ENCODE measurements around the gene MXD1.

MXD1 gene

DNA sequence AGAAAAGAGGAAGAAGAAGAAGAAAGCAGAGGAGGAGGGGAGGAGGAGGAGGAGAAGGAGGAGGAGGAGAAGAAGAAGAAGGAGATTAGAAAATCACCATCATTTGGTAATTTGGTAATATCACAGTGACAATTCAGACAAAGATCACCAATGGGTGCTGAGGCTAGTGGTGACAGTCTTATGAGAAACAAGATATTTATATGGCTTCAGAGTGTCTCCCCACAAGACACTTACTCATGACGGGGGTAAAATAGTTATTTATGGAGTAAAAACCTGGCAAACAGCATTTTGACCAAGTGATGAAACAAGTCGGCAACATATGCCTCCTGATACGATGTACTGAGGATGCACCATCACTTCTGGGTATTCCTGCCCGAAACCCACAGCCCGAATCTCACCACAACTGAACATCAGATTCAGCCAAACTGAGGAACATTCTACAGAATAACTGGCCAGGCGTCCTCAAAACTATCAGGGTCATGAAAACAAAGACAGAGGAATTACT is 41.6 kb downstream of the MXD1 start:
- no peak overlapping the region for H3K23ac ChIP-seq (ENCODE audit: low read depth, low read length, poor library complexity)
- H4K91ac ChIP-seq (ENCODE audit: low read depth, low read length, poor library complexity), result no peak overlapping the region
- H2AFZ ChIP-seq (ENCODE audit: low read length), result no peak overlapping the region
- H3K4me2 ChIP-seq (ENCODE audit: insufficient read depth, low read length, poor library complexity, severe bottlenecking), result no peak overlapping the region
- no peak overlapping the region for H3K4ac ChIP-seq (ENCODE audit: low read length)
- no peak overlapping the region for H4K8ac ChIP-seq (ENCODE audit: low read depth, low read length)
- H3K18ac ChIP-seq (ENCODE audit: low read length), result no peak overlapping the region
- no peak overlapping the region for H3K27ac ChIP-seq (replicated peaks; ENCODE audit: low read length)
- H3K4me1 ChIP-seq (ENCODE audit: control insufficient read depth in 2 of 2, insufficient read depth in 1 of 2, low read depth in 1 of 2, low read length in 2 of 2), result peaks cover 0 to 4% of the 10 kb centered on the region in 2 donors
- DNase-seq (ENCODE audit: low spot score), result no peak
- H2BK12ac ChIP-seq (ENCODE audit: low read length), result no peak overlapping the region
- H3K9me3 ChIP-seq (replicated peaks in 1 of 2; ENCODE audit: control insufficient read depth in 2 of 2, insufficient read depth in 1 of 2, low read depth in 1 of 2, low read length in 2 of 2), result no peaks in the 10 kb centered on the region
- WGBS, 2 donors (ENCODE audit: extremely low coverage in 2 of 2, insufficient read length in 2 of 2, insufficient replicate concordance in 1 of 2), result no CpG with 5 or more reads among the region's 6 CpGs
- no peak overlapping the region for H3K14ac ChIP-seq (ENCODE audit: low read length)
- no peak overlapping the region for H2BK15ac ChIP-seq (ENCODE audit: low read length)
- H3K27me3 ChIP-seq (ENCODE audit: control insufficient read depth in 3 of 3, insufficient read depth in 3 of 3, low read depth in 1 of 3, low read length in 3 of 3), result no peaks in the 10 kb centered on the region
- H2BK120ac ChIP-seq (ENCODE audit: low read depth, low read length), result no peak overlapping the region
- H2BK5ac ChIP-seq (ENCODE audit: low read length), result no peak overlapping the region
- H3K9ac ChIP-seq (ENCODE audit: low read depth, low read length, poor library complexity), result no peak overlapping the region
- H2AK5ac ChIP-seq (ENCODE audit: low read depth, low read length), result no peak overlapping the region
- H3K4me3 ChIP-seq (ENCODE audit: low read length in 2 of 2), result no peak overlapping the region
- H3K79me1 ChIP-seq (ENCODE audit: low read depth, low read length), result no peaks in the 10 kb centered on the region
- no peaks in the 10 kb centered on the region for H3K36me3 ChIP-seq (replicated peaks in 1 of 2; ENCODE audit: control insufficient read depth in 2 of 2, insufficient read depth in 2 of 2, low read length in 2 of 2)

- H3K4me2 ChIP-seq (ENCODE audit: insufficient read depth, low read length, poor library complexity, severe bottlenecking), result no peak overlapping the region
- no peak overlapping the region for H4K8ac ChIP-seq (ENCODE audit: low read depth, low read length)
- H2AK5ac ChIP-seq (ENCODE audit: low read depth, low read length), result no peak overlapping the region
- no peak overlapping the region for H3K4me3 ChIP-seq (ENCODE audit: low read length in 2 of 2)
- no peak overlapping the region for H3K9ac ChIP-seq (ENCODE audit: low read depth, low read length, poor library complexity)
- no peak overlapping the region for H2BK120ac ChIP-seq (ENCODE audit: low read depth, low read length)
- H3K4ac ChIP-seq (ENCODE audit: low read length), result no peak overlapping the region
- H3K36me3 ChIP-seq (replicated peaks in 1 of 2; ENCODE audit: control insufficient read depth in 2 of 2, insufficient read depth in 2 of 2, low read length in 2 of 2), result no peaks in the 10 kb centered on the region
- H2AFZ ChIP-seq (ENCODE audit: low read length), result no peak overlapping the region
- no peaks in the 10 kb centered on the region for H3K9me3 ChIP-seq (replicated peaks in 1 of 2; ENCODE audit: control insufficient read depth in 2 of 2, insufficient read depth in 1 of 2, low read depth in 1 of 2, low read length in 2 of 2)
- no peaks in the 10 kb centered on the region for H3K27me3 ChIP-seq (ENCODE audit: control insufficient read depth in 3 of 3, insufficient read depth in 3 of 3, low read depth in 1 of 3, low read length in 3 of 3)
- no peaks in the 10 kb centered on the region for H3K79me1 ChIP-seq (ENCODE audit: low read depth, low read length)
- peak overlapping the region; percentile 26 for H4K91ac ChIP-seq (ENCODE audit: low read depth, low read length, poor library complexity)
- H3K27ac ChIP-seq (replicated peaks; ENCODE audit: low read length), result no peak overlapping the region
- H2BK5ac ChIP-seq (ENCODE audit: low read length), result no peak overlapping the region
- no peak overlapping the region for H2BK12ac ChIP-seq (ENCODE audit: low read length)
- H3K14ac ChIP-seq (ENCODE audit: low read length), result no peak overlapping the region
- no peak overlapping the region for H3K23ac ChIP-seq (ENCODE audit: low read depth, low read length, poor library complexity)
- H2BK15ac ChIP-seq (ENCODE audit: low read length), result no peak overlapping the region
- H3K4me1 ChIP-seq (ENCODE audit: control insufficient read depth in 2 of 2, insufficient read depth in 1 of 2, low read depth in 1 of 2, low read length in 2 of 2), result peaks cover 0 to 2% of the 10 kb centered on the region in 2 donors
- WGBS, 2 donors (ENCODE audit: extremely low coverage in 2 of 2, insufficient read length in 2 of 2, insufficient replicate concordance in 1 of 2), result no CpG with 5 or more reads among the region's 8 CpGs
- no peak for DNase-seq (ENCODE audit: low spot score)
- H3K18ac ChIP-seq (ENCODE audit: low read length), result peak overlapping the region; percentile 59
Observed at GRCh38 chr2:69957965-69958364, 43.1 kb downstream of the MXD1 start.

- no peaks in the 10 kb centered on the region for H3K9me3 ChIP-seq (replicated peaks in 1 of 2; ENCODE audit: control insufficient read depth in 2 of 2, insufficient read depth in 1 of 2, low read depth in 1 of 2, low read length in 2 of 2)
- WGBS, 2 donors (ENCODE audit: extremely low coverage in 2 of 2, insufficient read length in 2 of 2, insufficient replicate concordance in 1 of 2), result no CpG with 5 or more reads among the region's 6 CpGs
- no peak overlapping the region for H3K4me2 ChIP-seq (ENCODE audit: insufficient read depth, low read length, poor library complexity, severe bottlenecking)
- H3K4me1 ChIP-seq (ENCODE audit: control insufficient read depth in 2 of 2, insufficient read depth in 1 of 2, low read depth in 1 of 2, low read length in 2 of 2), result peaks cover under 1 to 2% of the 10 kb centered on the region in 2 donors
- H3K18ac ChIP-seq (ENCODE audit: low read length), result no peak overlapping the region
- no peak overlapping the region for H2AFZ ChIP-seq (ENCODE audit: low read length)
- no peak overlapping the region for H2BK15ac ChIP-seq (ENCODE audit: low read length)
- H4K91ac ChIP-seq (ENCODE audit: low read depth, low read length, poor library complexity), result no peak overlapping the region
- H2BK120ac ChIP-seq (ENCODE audit: low read depth, low read length), result no peak overlapping the region
- no peak for DNase-seq (ENCODE audit: low spot score)
- H2AK5ac ChIP-seq (ENCODE audit: low read depth, low read length), result no peak overlapping the region
- no peak overlapping the region for H3K9ac ChIP-seq (ENCODE audit: low read depth, low read length, poor library complexity)
- H2BK12ac ChIP-seq (ENCODE audit: low read length), result no peak overlapping the region
- H3K36me3 ChIP-seq (replicated peaks in 1 of 2; ENCODE audit: control insufficient read depth in 2 of 2, insufficient read depth in 2 of 2, low read length in 2 of 2), result no peaks in the 10 kb centered on the region
- no peak overlapping the region for H3K14ac ChIP-seq (ENCODE audit: low read length)
- no peak overlapping the region for H3K23ac ChIP-seq (ENCODE audit: low read depth, low read length, poor library complexity)
- no peak overlapping the region for H3K4me3 ChIP-seq (ENCODE audit: low read length in 2 of 2)
- no peaks in the 10 kb centered on the region for H3K27me3 ChIP-seq (ENCODE audit: control insufficient read depth in 3 of 3, insufficient read depth in 3 of 3, low read depth in 1 of 3, low read length in 3 of 3)
- H3K79me1 ChIP-seq (ENCODE audit: low read depth, low read length), result no peaks in the 10 kb centered on the region
- no peak overlapping the region for H4K8ac ChIP-seq (ENCODE audit: low read depth, low read length)
- no peak overlapping the region for H3K27ac ChIP-seq (replicated peaks; ENCODE audit: low read length)
- H2BK5ac ChIP-seq (ENCODE audit: low read length), result peak overlapping the region; percentile 67
- no peak overlapping the region for H3K4ac ChIP-seq (ENCODE audit: low read length)
Observed at GRCh38 chr2:69958480-69958879, 43.6 kb downstream of the MXD1 start.

GRCh38 chr2:69959425-69959824 is 44.5 kb downstream of the MXD1 start:
- no peak overlapping the region for H2BK15ac ChIP-seq (ENCODE audit: low read length)
- H3K9me3 ChIP-seq (replicated peaks in 1 of 2; ENCODE audit: control insufficient read depth in 2 of 2, insufficient read depth in 1 of 2, low read depth in 1 of 2, low read length in 2 of 2), result no peaks in the 10 kb centered on the region
- H3K4me3 ChIP-seq (ENCODE audit: low read length in 2 of 2), result no peak overlapping the region
- no peak overlapping the region for H3K4ac ChIP-seq (ENCODE audit: low read length)
- H3K36me3 ChIP-seq (replicated peaks in 1 of 2; ENCODE audit: control insufficient read depth in 2 of 2, insufficient read depth in 2 of 2, low read length in 2 of 2), result no peaks in the 10 kb centered on the region
- no peak for DNase-seq (ENCODE audit: low spot score)
- H4K91ac ChIP-seq (ENCODE audit: low read depth, low read length, poor library complexity), result no peak overlapping the region
- peak overlapping the region; percentile 24 for H2AK5ac ChIP-seq (ENCODE audit: low read depth, low read length)
- H3K27me3 ChIP-seq (ENCODE audit: control insufficient read depth in 3 of 3, insufficient read depth in 3 of 3, low read depth in 1 of 3, low read length in 3 of 3), result no peaks in the 10 kb centered on the region
- no peak overlapping the region for H3K23ac ChIP-seq (ENCODE audit: low read depth, low read length, poor library complexity)
- H2BK12ac ChIP-seq (ENCODE audit: low read length), result no peak overlapping the region
- H2BK120ac ChIP-seq (ENCODE audit: low read depth, low read length), result no peak overlapping the region
- H2BK5ac ChIP-seq (ENCODE audit: low read length), result peak overlapping the region; percentile 67
- H3K27ac ChIP-seq (replicated peaks; ENCODE audit: low read length), result no peak overlapping the region
- H3K18ac ChIP-seq (ENCODE audit: low read length), result no peak overlapping the region
- no peak overlapping the region for H2AFZ ChIP-seq (ENCODE audit: low read length)
- H3K14ac ChIP-seq (ENCODE audit: low read length), result peak overlapping the region; percentile 82
- H3K4me1 ChIP-seq (ENCODE audit: control insufficient read depth in 2 of 2, insufficient read depth in 1 of 2, low read depth in 1 of 2, low read length in 2 of 2), result peaks cover 4 to 6% of the 10 kb centered on the region in 2 donors
- H3K79me1 ChIP-seq (ENCODE audit: low read depth, low read length), result no peaks in the 10 kb centered on the region
- H4K8ac ChIP-seq (ENCODE audit: low read depth, low read length), result no peak overlapping the region
- WGBS, 2 donors (ENCODE audit: extremely low coverage in 2 of 2, insufficient read length in 2 of 2, insufficient replicate concordance in 1 of 2), result no CpG with 5 or more reads among the region's 5 CpGs
- H3K9ac ChIP-seq (ENCODE audit: low read depth, low read length, poor library complexity), result no peak overlapping the region
- no peak overlapping the region for H3K4me2 ChIP-seq (ENCODE audit: insufficient read depth, low read length, poor library complexity, severe bottlenecking)

Data from neuronal stem cell (in vitro differentiated cells).